A673 (cell line): Measurements from ENCODE around the gene MBLAC1. TPM values are rescaled to one million over a fixed set of nuclear protein-coding genes. Genes with fewer than 3 reads are reported as not detected.

ENCODE experiments used
- BruUV-seq: library from RNA; stranded (reverse); fragments of 400-500 nt; replicated peaks from 2 replicates; lab custom pipeline; 2021; lab: Mats Ljungman, UMichigan
- CTCF ChIA-PET: fragments of 300-600 bp; sonication (Branson Sonifier 250); formaldehyde crosslinking; loops from one replicate; lab custom pipeline; 2022; ENCODE audit warnings: antibody characterized with exemption; lab: Charles Lee
- POLR2A ChIA-PET: fragments of 300-600 bp; sonication (Branson Sonifier 250); formaldehyde crosslinking; loops from one replicate; lab custom pipeline; 2022; ENCODE audit warnings: antibody characterized with exemption; ENCODE audit not compliant: low non-redundant PET; lab: Charles Lee
- DNase-seq: peaks from one replicate; pipeline ENCODE4 v3.0.0-alpha.2; 2015; ENCODE audit warnings: low spot score
- H3K27ac ChIP-seq: fragments of 200-600 bp; sonication (generic); 2 replicates; pipeline ENCODE4 v1.5.1; 2016; ENCODE audit warnings: mixed run types, low read depth, mild to moderate bottlenecking, mixed read lengths, antibody characterized with exemption, low read length; ENCODE audit not compliant: poor library complexity, severe bottlenecking
- H3K27me3 ChIP-seq: fragments of 200-600 bp; sonication (generic); replicated peaks from 2 replicates; pipeline ENCODE4 v1.6.1; 2017; ENCODE audit warnings: mixed run types, low read depth, mild to moderate bottlenecking, mixed read lengths, antibody characterized with exemption, low read length; ENCODE audit not compliant: insufficient read depth, poor library complexity
- H3K36me3 ChIP-seq: fragments of 200-600 bp; sonication (generic); 2 replicates; pipeline ENCODE4 v1.6.1; 2016; ENCODE audit warnings: mixed run types, mild to moderate bottlenecking, mixed read lengths, antibody characterized with exemption, low read length; ENCODE audit not compliant: insufficient read depth, poor library complexity, severe bottlenecking
- H3K4me1 ChIP-seq: fragments of 200-600 bp; sonication (generic); 2 replicates; pipeline ENCODE4 v1.6.1; 2017; ENCODE audit warnings: mixed run types, mild to moderate bottlenecking, mixed read lengths, antibody characterized with exemption, low read length; ENCODE audit not compliant: insufficient read depth, poor library complexity, severe bottlenecking
- H3K4me3 ChIP-seq: fragments of 200-600 bp; sonication (generic); 2 replicates; pipeline ENCODE4 v1.5.1; 2016; ENCODE audit warnings: low read depth, mixed run types, mild to moderate bottlenecking, mixed read lengths, low read length; ENCODE audit not compliant: poor library complexity, severe bottlenecking
- H3K9me3 ChIP-seq: fragments of 200-600 bp; sonication (generic); 2 replicates; pipeline ENCODE4 v1.6.1; 2016; ENCODE audit warnings: mixed run types, low read depth, mild to moderate bottlenecking, mixed read lengths, antibody characterized with exemption, low read length; ENCODE audit not compliant: poor library complexity, severe bottlenecking
- CTCF ChIP-seq: fragments of 300-800, 200-600 bp; sonication (generic); conservative IDR thresholded peaks from 2 replicates; pipeline ENCODE4 v1.5.1; 2017; ENCODE audit warnings: low read depth, mild to moderate bottlenecking, antibody characterized with exemption, low read length, moderate library complexity, mixed read lengths
- EZH2 ChIP-seq: fragments of 200-600 bp; sonication (generic); IDR thresholded peaks from 2 replicates; pipeline ENCODE4 v1.6.1; 2017; ENCODE audit warnings: borderline replicate concordance, low read depth, mild to moderate bottlenecking, mixed read lengths, antibody characterized with exemption, low read length; ENCODE audit not compliant: poor library complexity, severe bottlenecking
- intact Hi-C: fragments of 100-400 bp; cut with micrococcal nuclease; formaldehyde crosslinking; loops from one replicate; pipeline ENCODE4 v1.10.0; 2022; ENCODE audit not compliant: unreplicated experiment
- total RNA-seq: library from RNA; stranded (reverse); gene quantifications from 2 replicates; pipeline ENCODE4 v1.2.3, GENCODE V29; 2021

Gene MBLAC1
- total RNA-seq, 1 experiment from 2014 or later: 3.1 TPM

- POLR2A ChIA-PET: interaction anchor here (0.6 kb wide), 1 partner anchor 67 kb away, joined by 6 read pairs; no protein-coding TSS in a partner anchor
- H3K27me3 ChIP-seq: no peaks in the 10 kb centered on the region
- BruUV-seq: no TSS peak
- no peak overlapping the region for H3K27ac ChIP-seq
- CTCF ChIA-PET: no interaction called here
- intact Hi-C loops: no loop called here
- H3K9me3 ChIP-seq: no peaks in the 10 kb centered on the region
- peaks cover 23% of the 10 kb centered on the region for H3K4me1 ChIP-seq
- peak overlapping the region; percentile 36 for H3K4me3 ChIP-seq
- TF ChIP-seq CTCF (no peak), EZH2 (no peak)
- no peak for DNase-seq
- H3K36me3 ChIP-seq: no peaks in the 10 kb centered on the region
Observed at GRCh38 chr7:100166970-100167911, 40.5 kb downstream of the MBLAC1 start.

GRCh38 chr7:100167912-100168323, 41.2 kb downstream of the MBLAC1 start:
- Histone ChIP-seq H3K27me3 (no peaks in the 10 kb centered on the region), H3K9me3 (no peaks in the 10 kb centered on the region), H3K4me1 (peaks cover 23% of the 10 kb centered on the region), H3K36me3 (no peaks in the 10 kb centered on the region), H3K4me3 (peak overlapping the region; percentile 36), H3K27ac (no peak overlapping the region)
- DNase-seq: peak; percentile 31
- ChIA-PET POLR2A (no interaction called here), CTCF (interaction anchor here (0.5 kb wide), 1 partner anchor 218 kb away, joined by 5 read pairs; no protein-coding TSS in a partner anchor)
- intact Hi-C loops: no loop called here
- no peak for TF ChIP-seq EZH2
- no peak for TF ChIP-seq CTCF
- no TSS peak for BruUV-seq

GRCh38 chr7:100169147-100169850, 42.5 kb downstream of the MBLAC1 start:
- Histone ChIP-seq H3K9me3 (no peaks in the 10 kb centered on the region), H3K36me3 (no peaks in the 10 kb centered on the region), H3K27me3 (no peaks in the 10 kb centered on the region), H3K4me3 (no peak overlapping the region), H3K27ac (no peak overlapping the region), H3K4me1 (peaks cover 23% of the 10 kb centered on the region)
- POLR2A ChIA-PET: no interaction called here
- CTCF ChIA-PET: interaction anchor here (0.7 kb wide), 2 partner anchors 457 to 1643 kb away, joined by 3 to 6 read pairs; no protein-coding TSS in a partner anchor
- no TSS peak for BruUV-seq
- intact Hi-C loops: no loop called here
- DNase-seq: no peak
- TF ChIP-seq CTCF (no peak), EZH2 (no peak)
